DND-41 (cell line): ENCODE data around the gene UBE3D.

Source experiments
- ATAC-seq: fragments of 200-7000 bp; cut with Tn5 transposase; 3 replicates; pipeline ENCODE4 v1.9.1; 2021; ENCODE audit warnings: low read depth; ENCODE audit not compliant: insufficient read depth
- DNase-seq: peaks from one replicate; pipeline ENCODE4 v3.0.0-alpha.2; 2020
- H2AFZ ChIP-seq: 2 replicates; pipeline ENCODE4 v1.6.0; 2012; ENCODE audit warnings: low read depth, low read length
- H3K27ac ChIP-seq: 2 replicates; pipeline ENCODE4 v1.5.1; 2012; ENCODE audit warnings: low read length, inconsistent platforms
- H3K27me3 ChIP-seq: fragments of 200-600 bp; sonication (generic); 2 replicates; pipeline ENCODE4 v1.6.0; 2012; ENCODE audit warnings: low read length, mild to moderate bottlenecking, inconsistent platforms; ENCODE audit not compliant: insufficient read depth, poor library complexity
- H3K36me3 ChIP-seq: 2 replicates; pipeline ENCODE4 v1.5.1; 2012; ENCODE audit warnings: low read length, inconsistent platforms; ENCODE audit not compliant: insufficient read depth
- H3K4me1 ChIP-seq: 2 replicates; pipeline ENCODE4 v1.5.1; 2012; ENCODE audit warnings: mild to moderate bottlenecking, low read length; ENCODE audit not compliant: insufficient read depth
- H3K4me2 ChIP-seq: 2 replicates; pipeline ENCODE4 v1.6.0; 2012; ENCODE audit warnings: mild to moderate bottlenecking, moderate library complexity, low read length, inconsistent platforms; ENCODE audit not compliant: insufficient read depth
- H3K4me3 ChIP-seq, 2 experiments: fragments of 200-600 bp in 1 of 2; shearing (Covaris generic) in 1 of 2; 2 replicates each; pipeline ENCODE4 v1.5.1; 2012 to 2016; ENCODE audit warnings: inconsistent platforms in 2 of 2, low read length in 2 of 2, mild to moderate bottlenecking in 2 of 2, low read depth in 1 of 2, moderate library complexity in 1 of 2
- H3K79me2 ChIP-seq: 2 replicates; pipeline ENCODE4 v1.6.0; 2012; ENCODE audit warnings: low read length, inconsistent platforms; ENCODE audit not compliant: insufficient read depth
- H3K9ac ChIP-seq: 2 replicates; pipeline ENCODE4 v1.6.0; 2012; ENCODE audit warnings: low read depth, mild to moderate bottlenecking, inconsistent platforms, low read length, moderate library complexity
- H3K9me3 ChIP-seq: 2 replicates; pipeline ENCODE4 v1.5.1; 2012; ENCODE audit warnings: low read length, moderate library complexity, mild to moderate bottlenecking, inconsistent platforms; ENCODE audit not compliant: insufficient read depth, severe bottlenecking
- H4K20me1 ChIP-seq: 2 replicates; pipeline ENCODE4 v1.6.0; 2012; ENCODE audit warnings: low read length; ENCODE audit not compliant: insufficient read depth
- CTCF ChIP-seq: IDR thresholded peaks from 2 replicates; pipeline ENCODE4 v1.5.1; 2012; ENCODE audit warnings: borderline replicate concordance, low read length, moderate library complexity, mild to moderate bottlenecking; ENCODE audit not compliant: poor library complexity, severe bottlenecking; ENCODE audit errors: extremely low read depth
- EZH2 ChIP-seq: IDR thresholded peaks from 3 replicates; pipeline ENCODE4 v1.6.1; 2012; ENCODE audit warnings: borderline replicate concordance, low read depth, mild to moderate bottlenecking, moderate library complexity, low read length, inconsistent platforms; ENCODE audit not compliant: severe bottlenecking

UBE3D gene

GRCh38 chr6:82989736-82990290 is 75.8 kb downstream of the UBE3D start:
- Histone ChIP-seq H3K27me3 (no peaks in the 10 kb centered on the region), H3K27ac (no peak overlapping the region), H2AFZ (no peak overlapping the region), H3K36me3 (no peaks in the 10 kb centered on the region), H3K79me2 (no peaks in the 10 kb centered on the region), H3K4me2 (no peak overlapping the region), H4K20me1 (no peaks in the 10 kb centered on the region), H3K4me1 (no peaks in the 10 kb centered on the region), H3K9ac (no peak overlapping the region), H3K9me3 (no peaks in the 10 kb centered on the region), H3K4me3 (no peak overlapping the region)
- DNase-seq: no peak
- no peak for TF ChIP-seq EZH2
- TF ChIP-seq CTCF: no peak
- ATAC-seq: no peak

- Histone ChIP-seq H3K4me1 (no peaks in the 10 kb centered on the region), H2AFZ (no peak overlapping the region), H3K4me3 (no peak overlapping the region), H3K36me3 (no peaks in the 10 kb centered on the region), H3K79me2 (no peaks in the 10 kb centered on the region), H4K20me1 (no peaks in the 10 kb centered on the region), H3K9ac (no peak overlapping the region), H3K27me3 (no peaks in the 10 kb centered on the region), H3K9me3 (no peaks in the 10 kb centered on the region), H3K4me2 (no peak overlapping the region), H3K27ac (no peak overlapping the region)
- DNase-seq (no peak), ATAC-seq (no peak)
- TF ChIP-seq CTCF (no peak), EZH2 (no peak)
Observed at GRCh38 chr6:82988930-82989351, 76.7 kb downstream of the UBE3D start.

- Histone ChIP-seq H2AFZ (no peak overlapping the region), H3K36me3 (no peaks in the 10 kb centered on the region), H3K27me3 (no peaks in the 10 kb centered on the region), H3K9ac (no peak overlapping the region), H3K27ac (no peak overlapping the region), H3K4me2 (no peak overlapping the region), H3K4me3 (no peak overlapping the region), H4K20me1 (no peaks in the 10 kb centered on the region), H3K79me2 (no peaks in the 10 kb centered on the region), H3K4me1 (no peaks in the 10 kb centered on the region), H3K9me3 (no peaks in the 10 kb centered on the region)
- TF ChIP-seq EZH2 (no peak), CTCF (no peak)
- ATAC-seq (no peak), DNase-seq (no peak)
Observed at GRCh38 chr6:82987951-82988350, 77.7 kb downstream of the UBE3D start.

GRCh38 chr6:82987416-82987815 is 78.2 kb downstream of the UBE3D start:
- DNase-seq: no peak
- ATAC-seq: no peak
- TF ChIP-seq EZH2 (no peak), CTCF (no peak)
- Histone ChIP-seq H3K79me2 (no peaks in the 10 kb centered on the region), H3K4me3 (no peak overlapping the region), H3K4me2 (no peak overlapping the region), H3K27me3 (no peaks in the 10 kb centered on the region), H2AFZ (no peak overlapping the region), H3K9me3 (no peaks in the 10 kb centered on the region), H3K9ac (no peak overlapping the region), H4K20me1 (no peaks in the 10 kb centered on the region), H3K36me3 (no peaks in the 10 kb centered on the region), H3K4me1 (no peaks in the 10 kb centered on the region), H3K27ac (no peak overlapping the region)
